GM21447 (cell line): Measurements from ENCODE around the gene PLXNA4.

Experiments used
- ATAC-seq: cut with Tn5 transposase; IDR thresholded peaks from one replicate; pipeline ENCODE4 v1.9.1; 2021; ENCODE audit not compliant: unreplicated experiment

The PLXNA4 gene

GRCh38 chr7:132423594-132424200 is 152.6 kb downstream of the PLXNA4 start:
- no peak for ATAC-seq

GRCh38 chr7:132422502-132423111 is 153.7 kb downstream of the PLXNA4 start:
- ATAC-seq, result no peak

GRCh38 chr7:132420527-132420926 is 155.7 kb downstream of the PLXNA4 start:
- ATAC-seq, result no peak

- no peak for ATAC-seq
Measured at GRCh38 chr7:132419542-132419941, 156.7 kb downstream of the PLXNA4 start.

GRCh38 chr7:132418840-132419239 is 157.4 kb downstream of the PLXNA4 start:
- no peak for ATAC-seq

- ATAC-seq, result no peak
Measured at GRCh38 chr7:132417103-132417906, 159.0 kb downstream of the PLXNA4 start.

GRCh38 chr7:132416395-132416794 is 159.9 kb downstream of the PLXNA4 start:
- no peak for ATAC-seq

GRCh38 chr7:132415259-132415658 is 161.0 kb downstream of the PLXNA4 start:
- ATAC-seq, result no peak

- no peak for ATAC-seq
Measured at GRCh38 chr7:132414857-132415256, 161.4 kb downstream of the PLXNA4 start.

GRCh38 chr7:132412435-132412834 is 163.8 kb downstream of the PLXNA4 start:
- ATAC-seq, result no peak

GRCh38 chr7:132410861-132411541 is 165.3 kb downstream of the PLXNA4 start:
- no peak for ATAC-seq

GRCh38 chr7:132410385-132410784 is 165.9 kb downstream of the PLXNA4 start:
- no peak for ATAC-seq

GRCh38 chr7:132407764-132408163 is 168.5 kb downstream of the PLXNA4 start:
- no peak for ATAC-seq

- no peak for ATAC-seq
Measured at GRCh38 chr7:132406039-132406438, 170.2 kb downstream of the PLXNA4 start.

GRCh38 chr7:132404261-132404660 is 172.0 kb downstream of the PLXNA4 start:
- no peak for ATAC-seq

GRCh38 chr7:132403465-132404110 is 172.7 kb downstream of the PLXNA4 start:
- ATAC-seq, result no peak

- no peak for ATAC-seq
Measured at GRCh38 chr7:132402751-132403245, 173.5 kb downstream of the PLXNA4 start.

GRCh38 chr7:132402096-132402495 is 174.2 kb downstream of the PLXNA4 start:
- ATAC-seq, result no peak

GRCh38 chr7:132400561-132401142 is 175.6 kb downstream of the PLXNA4 start:
- no peak for ATAC-seq

- no peak for ATAC-seq
Measured at GRCh38 chr7:132399367-132399766, 176.9 kb downstream of the PLXNA4 start.
